ENCODE data around the gene KIAA1586.

The KIAA1586 gene

DNA sequence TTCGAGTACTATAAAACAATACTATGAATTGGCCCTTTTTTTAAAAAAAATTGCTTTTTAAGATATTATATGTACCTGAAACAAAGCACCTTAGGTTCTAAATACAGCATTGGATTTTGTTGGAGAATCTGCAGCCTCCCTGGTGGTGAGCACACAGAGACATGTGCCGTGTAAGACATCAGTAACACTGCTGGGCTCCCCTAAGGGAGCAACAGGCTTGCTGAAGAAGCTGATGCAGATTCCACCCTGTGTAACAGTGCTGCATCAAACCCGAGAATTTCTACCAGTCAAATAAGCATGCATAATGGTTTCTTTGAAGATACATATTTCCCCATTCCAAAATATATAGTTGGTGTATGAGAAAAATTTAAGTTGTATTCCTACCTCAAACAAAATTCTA lies 17.4 kb downstream of the KIAA1586 start:
- Histone ChIP-seq H3K4me3 (ENCODE audit: low read length) (no peak overlapping the region), H3K27me3 (ENCODE audit: control insufficient read depth, low read length) (no peaks in the 10 kb centered on the region), H3K4me2 (ENCODE audit: low read length) (no peak overlapping the region), H3K4me1 (ENCODE audit: control insufficient read depth, low read length) (peaks cover 16% of the 10 kb centered on the region), H4K20me1 (ENCODE audit: control insufficient read depth, insufficient read depth, low read depth, low read length) (no peaks in the 10 kb centered on the region), H3K9me3 (ENCODE audit: control insufficient read depth, insufficient read depth, low read length) (no peaks in the 10 kb centered on the region), H3K36me3 (ENCODE audit: control insufficient read depth, low read length) (peaks cover 13% of the 10 kb centered on the region), H3K9me2 (replicated peaks; ENCODE audit: control insufficient read depth, low read length) (no peaks in the 10 kb centered on the region), H3K27ac (ENCODE audit: low read depth, low read length) (no peak overlapping the region), H3K79me2 (ENCODE audit: control insufficient read depth, low read length) (no peaks in the 10 kb centered on the region), H3F3A (ENCODE audit: control insufficient read depth, insufficient read depth) (peaks cover 3% of the 10 kb centered on the region; the same call in 1 of the 2 replicates)
- TF ChIP-seq EZH2phosphoT487 (IDR thresholded peaks at IDR 0.05; ENCODE audit: borderline replicate concordance, low read length) (no peak), CTCF (IDR thresholded peaks at IDR 0.05; ENCODE audit: low read depth, low read length, poor library complexity, severe bottlenecking) (no peak)

GRCh38 chr6:57064809-57065208 lies 18.3 kb downstream of the KIAA1586 start:
- 0 out of 2 replicates have a peak overlapping the region, but pooled peaks have one; percentile 5 for H3K4me2 ChIP-seq (ENCODE audit: low read length)
- no peaks in the 10 kb centered on the region for H3K27me3 ChIP-seq (ENCODE audit: control insufficient read depth, low read length)
- peaks cover 8% of the 10 kb centered on the region for H3K36me3 ChIP-seq (ENCODE audit: control insufficient read depth, low read length)
- H3K79me2 ChIP-seq (ENCODE audit: control insufficient read depth, low read length) = no peaks in the 10 kb centered on the region
- H3K9me2 ChIP-seq (replicated peaks; ENCODE audit: control insufficient read depth, low read length) = no peaks in the 10 kb centered on the region
- H3K27ac ChIP-seq (ENCODE audit: low read depth, low read length) = no peak overlapping the region
- H3K9me3 ChIP-seq (ENCODE audit: control insufficient read depth, insufficient read depth, low read length) = no peaks in the 10 kb centered on the region
- TF ChIP-seq EZH2phosphoT487 (IDR thresholded peaks at IDR 0.05; ENCODE audit: borderline replicate concordance, low read length) (no peak), CTCF (IDR thresholded peaks at IDR 0.05; ENCODE audit: low read depth, low read length, poor library complexity, severe bottlenecking) (no peak)
- H3F3A ChIP-seq (ENCODE audit: control insufficient read depth, insufficient read depth) = peaks cover 3% of the 10 kb centered on the region; the same call in 1 of the 2 replicates
- H3K4me1 ChIP-seq (ENCODE audit: control insufficient read depth, low read length) = peaks cover 16% of the 10 kb centered on the region
- H3K4me3 ChIP-seq (ENCODE audit: low read length) = no peak overlapping the region
- no peaks in the 10 kb centered on the region for H4K20me1 ChIP-seq (ENCODE audit: control insufficient read depth, insufficient read depth, low read depth, low read length)

- no peak for TF ChIP-seq EZH2phosphoT487 (IDR thresholded peaks at IDR 0.05; ENCODE audit: borderline replicate concordance, low read length)
- TF ChIP-seq CTCF (IDR thresholded peaks at IDR 0.05; ENCODE audit: low read depth, low read length, poor library complexity, severe bottlenecking) = no peak
- Histone ChIP-seq H3F3A (ENCODE audit: control insufficient read depth, insufficient read depth) (peaks cover 3% of the 10 kb centered on the region; the same call in 1 of the 2 replicates), H3K9me3 (ENCODE audit: control insufficient read depth, insufficient read depth, low read length) (no peaks in the 10 kb centered on the region), H3K36me3 (ENCODE audit: control insufficient read depth, low read length) (no peaks in the 10 kb centered on the region), H3K4me3 (ENCODE audit: low read length) (no peak overlapping the region), H4K20me1 (ENCODE audit: control insufficient read depth, insufficient read depth, low read depth, low read length) (no peaks in the 10 kb centered on the region), H3K27me3 (ENCODE audit: control insufficient read depth, low read length) (no peaks in the 10 kb centered on the region), H3K4me2 (ENCODE audit: low read length) (no peak overlapping the region), H3K4me1 (ENCODE audit: control insufficient read depth, low read length) (peaks cover 16% of the 10 kb centered on the region), H3K9me2 (replicated peaks; ENCODE audit: control insufficient read depth, low read length) (no peaks in the 10 kb centered on the region), H3K27ac (ENCODE audit: low read depth, low read length) (no peak overlapping the region), H3K79me2 (ENCODE audit: control insufficient read depth, low read length) (no peaks in the 10 kb centered on the region)
Observed at GRCh38 chr6:57068061-57068460, 21.6 kb downstream of the KIAA1586 start.
